Vagina (tissue), 2 donors: Measurements from ENCODE around the gene GPR62. TPM values are rescaled to one million over a fixed set of nuclear protein-coding genes. Genes with fewer than 3 reads are reported as not detected.
A peak's percentile ranks its signal among the peaks of the same experiment; 100 is the strongest.

Experiments
- DNase-seq, 2 donors: peaks; one replicate each; pipeline ENCODE4 v3.0.0-alpha.2; 2017; ENCODE audit errors: extremely low spot score in 2 of 2
- H3K27ac ChIP-seq: fragments of 200-600 bp; sonication (generic); one replicate; pipeline ENCODE4 v1.5.1; 2019
- H3K27me3 ChIP-seq: fragments of 200-600 bp; sonication (generic); one replicate; pipeline ENCODE4 v1.5.1; 2019
- H3K36me3 ChIP-seq, 2 donors: fragments of 200-600 bp; sonication (generic); one replicate each; pipeline ENCODE4 v1.5.1; 2017 to 2019
- H3K4me1 ChIP-seq: fragments of 200-600 bp; sonication (generic); one replicate; pipeline ENCODE4 v1.5.1; 2019
- H3K4me3 ChIP-seq, 2 donors: fragments of 200-600 bp; sonication (generic); 1 replicate in 1 of 2; 2 replicates in 1 of 2; pipeline ENCODE4 v1.5.1; 2016 to 2019
- H3K9me3 ChIP-seq: fragments of 200-600 bp; sonication (generic); one replicate; pipeline ENCODE4 v1.5.1; 2019
- POLR2A ChIP-seq, 2 donors: fragments of 450-650 bp; IDR thresholded peaks; one replicate each; pipeline ENCODE4 v1.6.1; 2017; ENCODE audit warnings: antibody characterized with exemption in 2 of 2, mild to moderate bottlenecking in 2 of 2, moderate library complexity in 2 of 2
- POLR2AphosphoS5 ChIP-seq, 2 donors: sonication (generic); formaldehyde crosslinking; IDR thresholded peaks; one replicate each; pipeline ENCODE4 v1.9.0; 2017; ENCODE audit warnings: antibody characterized with exemption in 2 of 2, mild to moderate bottlenecking in 2 of 2, low read depth in 1 of 2; ENCODE audit not compliant: insufficient read depth in 1 of 2
- intact Hi-C: fragments of 100-400 bp; cut with DNase I; formaldehyde crosslinking; loops from one replicate; pipeline ENCODE4 v1.15.1; 2023
- small RNA-seq: library from RNA; depleted of rRNA; stranded (forward); fragments of <200 nt; gene quantifications from one replicate; pipeline ENCODE3, GENCODE V24; 2016
- total RNA-seq: library from RNA; depleted of rRNA; stranded (reverse); fragments of >200 nt; gene quantifications from one replicate; pipeline ENCODE4 v1.2.3, GENCODE V29; 2016
- TF ChIP-seq, protein P1 (sequence below), 3 experiments: fragments of 450-650 bp in 2 of 3; fragments of 200-600 bp in 1 of 3; sonication (generic) in 1 of 3; IDR thresholded peaks; one replicate each; pipeline ENCODE4 v1.5.1; 2017 to 2019; ENCODE audit warnings: antibody characterized with exemption in 3 of 3, mild to moderate bottlenecking in 2 of 3, moderate library complexity in 2 of 3

Gene GPR62
- total RNA-seq, 1 donor from 2014 or later, result not detected

DNA sequence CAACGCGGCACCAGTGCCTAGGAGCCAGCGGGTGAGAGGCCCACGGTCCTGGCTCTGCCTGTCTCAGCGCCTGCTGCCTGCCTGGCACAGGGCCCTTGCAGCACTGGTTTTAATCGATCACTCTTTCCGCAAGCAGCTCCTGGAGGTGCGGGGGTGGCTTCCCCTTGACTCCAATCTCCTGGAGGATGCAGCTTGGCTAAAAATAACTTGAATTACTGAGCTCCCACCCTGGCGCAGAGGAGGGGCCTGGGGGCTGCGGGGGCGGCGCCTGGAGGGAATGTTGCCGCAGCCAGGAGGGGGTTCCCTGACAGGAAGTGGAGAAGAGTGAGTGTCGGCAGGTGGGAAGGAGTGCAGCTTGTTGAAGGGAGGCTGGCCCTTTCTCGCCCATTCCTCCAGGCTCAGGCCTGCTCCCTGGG lies 50.4 kb downstream of the GPR62 start:
- Histone ChIP-seq H3K9me3 (no peaks in the 10 kb centered on the region), H3K27me3 (no peaks in the 10 kb centered on the region), H3K4me3 (no peak overlapping the region), H3K27ac (peak overlapping the region; percentile 4), H3K36me3 (no peaks in the 10 kb centered on the region), H3K4me1 (peaks cover 32% of the 10 kb centered on the region)
- no peak for DNase-seq
- intact Hi-C loops, result no loop called here
- TF ChIP-seq POLR2A (IDR thresholded peaks at IDR 0.05), result no peak
- no peak for TF ChIP-seq POLR2AphosphoS5 (IDR thresholded peaks at IDR 0.05; ENCODE audit: insufficient read depth in 1 of 2, low read depth in 1 of 2)
- TF ChIP-seq, protein P1, sequence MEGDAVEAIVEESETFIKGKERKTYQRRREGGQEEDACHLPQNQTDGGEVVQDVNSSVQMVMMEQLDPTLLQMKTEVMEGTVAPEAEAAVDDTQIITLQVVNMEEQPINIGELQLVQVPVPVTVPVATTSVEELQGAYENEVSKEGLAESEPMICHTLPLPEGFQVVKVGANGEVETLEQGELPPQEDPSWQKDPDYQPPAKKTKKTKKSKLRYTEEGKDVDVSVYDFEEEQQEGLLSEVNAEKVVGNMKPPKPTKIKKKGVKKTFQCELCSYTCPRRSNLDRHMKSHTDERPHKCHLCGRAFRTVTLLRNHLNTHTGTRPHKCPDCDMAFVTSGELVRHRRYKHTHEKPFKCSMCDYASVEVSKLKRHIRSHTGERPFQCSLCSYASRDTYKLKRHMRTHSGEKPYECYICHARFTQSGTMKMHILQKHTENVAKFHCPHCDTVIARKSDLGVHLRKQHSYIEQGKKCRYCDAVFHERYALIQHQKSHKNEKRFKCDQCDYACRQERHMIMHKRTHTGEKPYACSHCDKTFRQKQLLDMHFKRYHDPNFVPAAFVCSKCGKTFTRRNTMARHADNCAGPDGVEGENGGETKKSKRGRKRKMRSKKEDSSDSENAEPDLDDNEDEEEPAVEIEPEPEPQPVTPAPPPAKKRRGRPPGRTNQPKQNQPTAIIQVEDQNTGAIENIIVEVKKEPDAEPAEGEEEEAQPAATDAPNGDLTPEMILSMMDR (IDR thresholded peaks at IDR 0.05), result no peak

DNA sequence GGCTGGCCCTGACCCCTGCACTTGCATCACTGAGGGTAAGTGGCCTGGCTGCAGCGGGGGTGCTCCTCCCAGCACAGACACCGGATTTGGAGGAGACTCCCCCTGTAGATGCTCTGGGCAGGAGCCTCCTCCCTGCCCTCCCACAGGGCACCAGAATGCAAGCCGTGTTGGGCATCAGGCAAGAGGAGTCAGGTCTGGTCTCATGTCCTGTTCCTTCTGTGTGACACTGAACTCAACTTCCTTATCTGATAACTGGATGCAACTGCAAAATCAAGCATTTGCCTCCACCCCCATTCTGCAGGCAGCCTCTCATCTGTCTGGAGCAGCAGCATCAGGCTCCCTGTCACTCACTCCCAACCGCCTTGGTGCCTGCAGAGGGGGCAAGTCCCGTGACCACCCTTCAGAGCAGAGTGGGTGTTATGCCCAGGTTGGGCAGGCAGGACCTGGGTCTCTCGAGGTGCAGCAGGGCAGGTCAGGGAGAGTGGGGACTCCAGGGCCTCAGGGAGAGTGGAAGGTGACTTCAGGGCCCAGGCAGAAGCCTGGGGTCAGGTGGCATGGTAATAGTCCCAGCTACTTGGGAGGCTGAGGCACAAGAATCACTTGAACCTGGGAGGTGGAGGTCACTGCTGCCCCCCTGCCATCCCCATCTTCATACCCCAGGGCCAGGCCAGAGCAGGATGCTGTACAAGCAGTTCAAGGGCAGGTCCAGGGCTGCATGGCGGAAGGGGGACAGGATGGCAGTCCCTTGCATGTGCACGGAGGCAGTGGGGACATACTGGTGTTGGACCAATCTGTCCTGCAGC lies 51.0 kb downstream of the GPR62 start:
- no peaks in the 10 kb centered on the region for H3K36me3 ChIP-seq
- TF ChIP-seq, protein P1 (IDR thresholded peaks at IDR 0.05), result no peak
- TF ChIP-seq POLR2AphosphoS5 (IDR thresholded peaks at IDR 0.05; ENCODE audit: insufficient read depth in 1 of 2, low read depth in 1 of 2) (no peak), POLR2A (IDR thresholded peaks at IDR 0.05) (no peak)
- H3K9me3 ChIP-seq, result no peaks in the 10 kb centered on the region
- H3K4me3 ChIP-seq, result no peak overlapping the region
- intact Hi-C loops, result no loop called here
- H3K27me3 ChIP-seq, result no peaks in the 10 kb centered on the region
- H3K4me1 ChIP-seq, result peaks cover 32% of the 10 kb centered on the region
- no peak for DNase-seq
- peak overlapping the region; percentile 4 for H3K27ac ChIP-seq

DNA sequence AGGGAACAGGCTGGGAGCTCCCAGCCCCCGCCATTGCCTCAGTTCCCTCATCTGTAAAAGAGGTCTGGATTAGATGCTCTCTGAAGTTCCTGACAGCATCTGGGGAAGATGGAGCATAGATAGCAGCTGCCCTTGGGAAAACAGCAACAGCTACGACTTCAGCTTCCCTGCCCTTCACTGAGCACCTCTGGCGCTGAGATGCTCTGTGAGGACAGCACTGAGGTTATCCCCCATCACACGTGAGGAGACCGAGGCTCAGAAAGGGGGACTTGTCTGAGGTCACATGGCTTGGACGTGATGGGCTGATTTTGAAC lies 51.6 kb downstream of the GPR62 start:
- intact Hi-C loops, result no loop called here
- no peaks in the 10 kb centered on the region for H3K9me3 ChIP-seq
- peaks cover 27% of the 10 kb centered on the region for H3K4me1 ChIP-seq
- H3K36me3 ChIP-seq, result no peaks in the 10 kb centered on the region
- H3K27ac ChIP-seq, result no peak overlapping the region
- no peak for DNase-seq
- TF ChIP-seq POLR2AphosphoS5 (IDR thresholded peaks at IDR 0.05; ENCODE audit: insufficient read depth in 1 of 2, low read depth in 1 of 2) (no peak), POLR2A (IDR thresholded peaks at IDR 0.05) (no peak)
- TF ChIP-seq, protein P1 (IDR thresholded peaks at IDR 0.05), result no peak
- H3K4me3 ChIP-seq, result no peak overlapping the region
- H3K27me3 ChIP-seq, result no peaks in the 10 kb centered on the region

Small RNA genes lying within 50 kb of the gene (small RNA-seq; reads per million reads assigned to genes)
- not detected for gene AC115284.1

Other genes starting within 250 kb of the GPR62 start
- not detected for gene GRM2, start 248.3 kb upstream of the GPR62 start, total RNA-seq
- gene IQCF6, start 176.1 kb upstream of the GPR62 start, total RNA-seq, result not detected
- gene IQCF2, start 93.8 kb upstream of the GPR62 start, total RNA-seq, result not detected
- gene IQCF5, start 79.8 kb upstream of the GPR62 start, total RNA-seq, result not detected
- gene IQCF1, start 52.0 kb upstream of the GPR62 start, total RNA-seq, result not detected
- gene RRP9, start 13.5 kb upstream of the GPR62 start, total RNA-seq, result 12.5 TPM
- gene PARP3, start 13.0 kb upstream of the GPR62 start, total RNA-seq, result 20.6 TPM
- gene PCBP4, start 12.1 kb downstream of the GPR62 start, total RNA-seq, result 36.6 TPM
- gene ABHD14B, start 18.7 kb downstream of the GPR62 start, total RNA-seq, result 46.9 TPM
- 31.9 TPM for gene ABHD14A, start 19.7 kb downstream of the GPR62 start, total RNA-seq
- 29.7 TPM for gene ACY1, start 28.2 kb downstream of the GPR62 start, total RNA-seq
- gene RPL29, start 40.5 kb downstream of the GPR62 start, total RNA-seq, result 1,678 TPM
- gene DUSP7, start 101.2 kb downstream of the GPR62 start, total RNA-seq, result 59.9 TPM
- gene POC1A, start 199.0 kb downstream of the GPR62 start, total RNA-seq, result 0.74 TPM
- gene ALAS1, start 242.8 kb downstream of the GPR62 start, total RNA-seq, result 41.5 TPM